Stimulated activated CD4-positive, alpha-beta T cell treated with anti-CD3 and anti-CD28 coated beads, Interleukin-4, amount 100 ng/mL, for 1 hour (primary cell): ENCODE results near the gene PYGL.
A peak's percentile ranks its signal among the peaks of the same experiment; 100 is the strongest.
"Not testable (repeated sequence)": the region's sequence is repeated elsewhere in the genome, so short reads cannot be mapped to it uniquely, and the experiment has no call there.

Experiments
- DNase-seq: peaks from one replicate; pipeline ENCODE4 v3.0.0-alpha.2; 2020

Gene PYGL

GRCh38 chr14:50954811-50955372, 10.6 kb upstream of the PYGL start:
- DNase-seq: no peak

GRCh38 chr14:50953502-50953901, 9.2 kb upstream of the PYGL start:
- no peak for DNase-seq

GRCh38 chr14:50951032-50951431, 6.7 kb upstream of the PYGL start:
- no peak for DNase-seq

- no peak for DNase-seq
These were observed 3.9 kb upstream of the PYGL start for GRCh38 chr14:50948205-50948604.

GRCh38 chr14:50947446-50947845, 3.2 kb upstream of the PYGL start:
- no peak for DNase-seq

- no peak for DNase-seq
These were observed 2.1 kb upstream of the PYGL start for GRCh38 chr14:50946234-50946935.

GRCh38 chr14:50944647-50945413, 547 bp upstream of the PYGL start:
- peak; percentile 1 for DNase-seq

- no peak for DNase-seq
These were observed 881 bp downstream of the PYGL start for GRCh38 chr14:50943261-50943942.

GRCh38 chr14:50941638-50942037, 2.6 kb downstream of the PYGL start:
- not testable (repeated sequence) for DNase-seq

GRCh38 chr14:50941151-50941550, 3.1 kb downstream of the PYGL start:
- no peak for DNase-seq

- DNase-seq: no peak
These were observed 6.5 kb downstream of the PYGL start for GRCh38 chr14:50937800-50938199.

GRCh38 chr14:50937325-50937724, 7.0 kb downstream of the PYGL start:
- no peak for DNase-seq

- DNase-seq: no peak
These were observed 7.4 kb downstream of the PYGL start for GRCh38 chr14:50936882-50937281.

- DNase-seq: no peak
These were observed 8.3 kb downstream of the PYGL start for GRCh38 chr14:50936016-50936340.

GRCh38 chr14:50935126-50936015, 8.9 kb downstream of the PYGL start:
- no peak for DNase-seq

- DNase-seq: no peak
These were observed 11.4 kb downstream of the PYGL start for GRCh38 chr14:50932592-50933495.

GRCh38 chr14:50932156-50932555, 12.1 kb downstream of the PYGL start:
- no peak for DNase-seq

GRCh38 chr14:50931559-50931958, 12.7 kb downstream of the PYGL start:
- DNase-seq: no peak

GRCh38 chr14:50929506-50929905, 14.8 kb downstream of the PYGL start:
- no peak for DNase-seq

GRCh38 chr14:50928002-50928635, 16.2 kb downstream of the PYGL start:
- no peak for DNase-seq

- no peak for DNase-seq
These were observed 17.4 kb downstream of the PYGL start for GRCh38 chr14:50926851-50927386.
